GM23338 (cell line): ENCODE results near the gene NECAP2.

Experiments
- CTCF ChIP-seq, 2 experiments: fragments of 200-600 bp in 1 of 2; sonication (generic) in 1 of 2; conservative IDR thresholded peaks; 2 replicates each; pipeline versions ENCODE4 v1.5.1 to v1.6.1; 2016 to 2017; ENCODE audit warnings: antibody characterized with exemption in 2 of 2, low read depth in 2 of 2, mild to moderate bottlenecking in 2 of 2, moderate library complexity in 1 of 2
- EZH2 ChIP-seq: fragments of 200-600 bp; sonication (generic); IDR thresholded peaks from one replicate; pipeline ENCODE4 v1.8.0; 2017; ENCODE audit warnings: antibody characterized with exemption, mild to moderate bottlenecking, low read depth; ENCODE audit not compliant: unreplicated experiment
- EZH2phosphoT487 ChIP-seq: fragments of 200-600 bp; sonication (generic); IDR thresholded peaks from one replicate; pipeline ENCODE4 v1.8.1; 2018; ENCODE audit warnings: antibody characterized with exemption; ENCODE audit not compliant: unreplicated experiment
- JUNB ChIP-seq: IDR thresholded peaks from one replicate; pipeline ENCODE4 v1.6.1; 2016; ENCODE audit warnings: antibody characterized with exemption; ENCODE audit not compliant: unreplicated experiment
- POLR2AphosphoS5 ChIP-seq: IDR thresholded peaks from 2 replicates; pipeline ENCODE4 v1.6.1; 2016; ENCODE audit warnings: antibody characterized with exemption, low read depth

- TF ChIP-seq EZH2phosphoT487, result no peak
- no peak for TF ChIP-seq CTCF (conservative IDR thresholded peaks at IDR 0.05; ENCODE audit: low read depth in 2 of 2)
- no peak for TF ChIP-seq POLR2AphosphoS5
- TF ChIP-seq EZH2, result no peak
- TF ChIP-seq JUNB, result no peak
These were observed 50.6 kb downstream of the NECAP2 start for GRCh38 chr1:16491056-16491675.
